ENCODE results near the gene RGL1. TPM values are rescaled to one million over a fixed set of nuclear protein-coding genes. Genes with fewer than 3 reads are reported as not detected.

Gene RGL1
- total RNA-seq, 4 donors from 2014 or later, result 10.6 to 13.8 (median 11.3) TPM

DNA sequence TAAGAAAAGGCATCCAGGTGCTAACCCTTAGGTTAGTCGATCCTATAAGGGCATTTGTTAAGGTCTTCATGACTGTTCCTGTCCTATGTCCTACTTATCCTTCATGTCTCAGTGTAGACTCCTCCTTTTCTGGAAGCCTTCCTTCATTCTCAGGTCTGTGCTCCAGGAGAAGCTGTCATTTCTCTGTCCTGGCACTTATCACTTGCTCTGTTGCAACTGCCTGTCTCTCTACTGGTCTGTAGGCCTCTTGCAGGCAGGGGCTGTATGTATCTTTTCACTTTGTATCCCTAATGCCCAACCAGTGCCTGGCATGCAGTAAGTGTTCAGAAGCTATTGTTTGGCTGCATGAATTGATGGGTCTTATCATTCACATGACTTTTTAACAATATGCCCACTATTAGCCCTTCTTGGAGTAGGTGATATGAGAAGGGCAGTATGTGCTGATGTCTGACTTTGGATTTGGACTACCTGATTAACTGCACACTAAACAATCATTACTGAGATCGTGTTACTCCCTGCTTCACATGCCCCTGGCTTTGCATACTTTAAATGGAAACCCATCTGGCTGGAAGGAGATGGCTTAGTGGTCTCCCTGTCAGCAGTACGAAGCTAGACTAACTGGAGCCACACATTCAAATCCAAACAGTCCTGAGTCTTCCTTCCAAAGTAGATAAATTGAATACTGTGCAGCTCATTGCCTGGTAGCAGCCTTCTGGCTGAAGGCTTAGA is 88.8 kb downstream of the RGL1 start:
- Histone ChIP-seq H3K27me3 (no peaks in the 10 kb centered on the region), H3K9me3 (no peaks in the 10 kb centered on the region), H3K4me1 (peaks cover 9% of the 10 kb centered on the region), H3K27ac (no peak overlapping the region), H3K4me3 (no peak overlapping the region), H3K36me3 (peaks cover 48% of the 10 kb centered on the region)
- TF ChIP-seq POLR2A (IDR thresholded peaks at IDR 0.05), result no peak
- TF ChIP-seq, protein P1, sequence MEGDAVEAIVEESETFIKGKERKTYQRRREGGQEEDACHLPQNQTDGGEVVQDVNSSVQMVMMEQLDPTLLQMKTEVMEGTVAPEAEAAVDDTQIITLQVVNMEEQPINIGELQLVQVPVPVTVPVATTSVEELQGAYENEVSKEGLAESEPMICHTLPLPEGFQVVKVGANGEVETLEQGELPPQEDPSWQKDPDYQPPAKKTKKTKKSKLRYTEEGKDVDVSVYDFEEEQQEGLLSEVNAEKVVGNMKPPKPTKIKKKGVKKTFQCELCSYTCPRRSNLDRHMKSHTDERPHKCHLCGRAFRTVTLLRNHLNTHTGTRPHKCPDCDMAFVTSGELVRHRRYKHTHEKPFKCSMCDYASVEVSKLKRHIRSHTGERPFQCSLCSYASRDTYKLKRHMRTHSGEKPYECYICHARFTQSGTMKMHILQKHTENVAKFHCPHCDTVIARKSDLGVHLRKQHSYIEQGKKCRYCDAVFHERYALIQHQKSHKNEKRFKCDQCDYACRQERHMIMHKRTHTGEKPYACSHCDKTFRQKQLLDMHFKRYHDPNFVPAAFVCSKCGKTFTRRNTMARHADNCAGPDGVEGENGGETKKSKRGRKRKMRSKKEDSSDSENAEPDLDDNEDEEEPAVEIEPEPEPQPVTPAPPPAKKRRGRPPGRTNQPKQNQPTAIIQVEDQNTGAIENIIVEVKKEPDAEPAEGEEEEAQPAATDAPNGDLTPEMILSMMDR (IDR thresholded peaks at IDR 0.05), result no peak
- TF ChIP-seq POLR2AphosphoS5 (IDR thresholded peaks at IDR 0.05), result no peak
- no peak for TF ChIP-seq EP300 (IDR thresholded peaks at IDR 0.05)
- DNase-seq (ENCODE audit: low spot score in 2 of 2), result no peak
- 85% methylated on average over 3 of the region's 3 CpGs for WGBS

- 89% methylated on average over 1 of the region's 1 CpG for WGBS
These were observed 89.3 kb downstream of the RGL1 start for GRCh38 chr1:183894290-183894565.

GRCh38 chr1:183896466-183897048 is 91.6 kb downstream of the RGL1 start:
- H3K9me3 ChIP-seq, result no peaks in the 10 kb centered on the region
- peaks cover 3% of the 10 kb centered on the region for H3K4me1 ChIP-seq
- peaks cover 67% of the 10 kb centered on the region for H3K36me3 ChIP-seq
- H3K27ac ChIP-seq, result no peak overlapping the region
- H3K4me3 ChIP-seq, result no peak overlapping the region
- WGBS, result 86% methylated on average over 4 of the region's 4 CpGs
- H3K27me3 ChIP-seq, result no peaks in the 10 kb centered on the region
- DNase-seq (ENCODE audit: low spot score in 2 of 2), result no peak
- TF ChIP-seq, protein P1 (IDR thresholded peaks at IDR 0.05), result no peak
- TF ChIP-seq EP300 (IDR thresholded peaks at IDR 0.05) (no peak), POLR2AphosphoS5 (IDR thresholded peaks at IDR 0.05) (no peak), POLR2A (IDR thresholded peaks at IDR 0.05) (no peak)

More at GRCh38 chr1:183894290-183894565, 89.3 kb downstream of the RGL1 start:
- Histone ChIP-seq H3K9me3 (no peaks in the 10 kb centered on the region), H3K4me1 (peaks cover 5% of the 10 kb centered on the region), H3K4me3 (no peak overlapping the region), H3K27ac (no peak overlapping the region), H3K36me3 (peaks cover 49% of the 10 kb centered on the region), H3K27me3 (no peaks in the 10 kb centered on the region)
- DNase-seq (ENCODE audit: low spot score in 2 of 2), result no peak
- TF ChIP-seq, protein P1 (IDR thresholded peaks at IDR 0.05), result no peak
- no peak for TF ChIP-seq POLR2A (IDR thresholded peaks at IDR 0.05)
- TF ChIP-seq POLR2AphosphoS5 (IDR thresholded peaks at IDR 0.05), result no peak
- no peak for TF ChIP-seq EP300 (IDR thresholded peaks at IDR 0.05)

DNA sequence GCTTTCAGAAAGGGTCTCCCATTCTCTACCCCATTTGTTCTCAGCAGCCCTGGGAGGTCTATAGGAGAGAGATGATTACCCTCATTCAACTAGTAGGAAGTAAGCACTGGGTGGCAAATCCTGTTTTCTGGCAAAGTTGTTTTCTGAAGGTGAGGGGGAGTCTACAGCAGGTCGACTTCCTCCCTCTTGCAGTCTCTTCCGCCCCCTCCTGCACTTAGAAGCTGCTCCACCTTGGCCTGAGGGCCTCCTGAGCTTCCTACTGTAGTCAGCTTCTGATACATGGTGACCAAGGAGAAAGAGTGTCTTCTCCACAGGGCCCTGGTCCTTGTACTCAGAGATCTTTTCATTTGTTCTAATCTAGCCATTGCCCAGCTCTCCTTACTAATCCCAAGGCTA is 93.1 kb downstream of the RGL1 start:
- TF ChIP-seq, protein P1 (IDR thresholded peaks at IDR 0.05), result no peak
- TF ChIP-seq POLR2A (IDR thresholded peaks at IDR 0.05) (no peak), EP300 (IDR thresholded peaks at IDR 0.05) (no peak), POLR2AphosphoS5 (IDR thresholded peaks at IDR 0.05) (no peak)
- no peaks in the 10 kb centered on the region for H3K27me3 ChIP-seq
- no peak overlapping the region for H3K4me3 ChIP-seq
- peaks cover 71% of the 10 kb centered on the region for H3K36me3 ChIP-seq
- no peak overlapping the region for H3K27ac ChIP-seq
- WGBS, result 46% methylated on average over 2 of the region's 2 CpGs
- no peaks in the 10 kb centered on the region for H3K9me3 ChIP-seq
- H3K4me1 ChIP-seq, result peaks cover 3% of the 10 kb centered on the region
- DNase-seq (ENCODE audit: low spot score in 2 of 2), result no peak

DNA sequence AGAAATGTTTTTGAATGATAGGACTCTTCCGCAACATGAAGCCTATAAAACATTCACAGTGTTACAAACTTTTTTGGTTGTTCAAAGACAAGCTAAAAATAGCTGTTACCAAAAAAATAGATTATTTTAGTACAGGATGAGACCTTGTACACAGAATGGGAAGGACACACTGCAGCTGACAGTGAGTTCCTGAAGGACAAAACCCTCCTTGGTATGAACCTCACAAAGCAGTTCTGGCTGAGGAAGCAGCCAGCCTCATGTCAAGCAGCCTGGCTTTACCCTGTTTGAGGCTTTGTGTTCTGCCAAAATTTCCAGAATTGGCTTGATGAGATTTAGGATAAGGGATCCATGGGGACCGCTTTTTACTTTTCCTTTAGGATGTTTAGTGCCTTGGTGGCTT is 93.7 kb downstream of the RGL1 start:
- peaks cover 3% of the 10 kb centered on the region for H3K4me1 ChIP-seq
- no peak for DNase-seq (ENCODE audit: low spot score in 2 of 2)
- H3K4me3 ChIP-seq, result no peak overlapping the region
- peaks cover 73% of the 10 kb centered on the region for H3K36me3 ChIP-seq
- no peaks in the 10 kb centered on the region for H3K27me3 ChIP-seq
- no peaks in the 10 kb centered on the region for H3K9me3 ChIP-seq
- TF ChIP-seq, protein P1 (IDR thresholded peaks at IDR 0.05), result no peak
- no peak for TF ChIP-seq POLR2A (IDR thresholded peaks at IDR 0.05)
- TF ChIP-seq EP300 (IDR thresholded peaks at IDR 0.05), result no peak
- no peak for TF ChIP-seq POLR2AphosphoS5 (IDR thresholded peaks at IDR 0.05)
- 99% methylated on average over 2 of the region's 2 CpGs for WGBS
- no peak overlapping the region for H3K27ac ChIP-seq
